ENCODE results near the gene PTCRA.
"Not testable (repeated sequence)": the region's sequence is repeated elsewhere in the genome, so short reads cannot be mapped to it uniquely, and the experiment has no call there.

Gene PTCRA, protein sequence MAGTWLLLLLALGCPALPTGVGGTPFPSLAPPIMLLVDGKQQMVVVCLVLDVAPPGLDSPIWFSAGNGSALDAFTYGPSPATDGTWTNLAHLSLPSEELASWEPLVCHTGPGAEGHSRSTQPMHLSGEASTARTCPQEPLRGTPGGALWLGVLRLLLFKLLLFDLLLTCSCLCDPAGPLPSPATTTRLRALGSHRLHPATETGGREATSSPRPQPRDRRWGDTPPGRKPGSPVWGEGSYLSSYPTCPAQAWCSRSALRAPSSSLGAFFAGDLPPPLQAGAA

DNA sequence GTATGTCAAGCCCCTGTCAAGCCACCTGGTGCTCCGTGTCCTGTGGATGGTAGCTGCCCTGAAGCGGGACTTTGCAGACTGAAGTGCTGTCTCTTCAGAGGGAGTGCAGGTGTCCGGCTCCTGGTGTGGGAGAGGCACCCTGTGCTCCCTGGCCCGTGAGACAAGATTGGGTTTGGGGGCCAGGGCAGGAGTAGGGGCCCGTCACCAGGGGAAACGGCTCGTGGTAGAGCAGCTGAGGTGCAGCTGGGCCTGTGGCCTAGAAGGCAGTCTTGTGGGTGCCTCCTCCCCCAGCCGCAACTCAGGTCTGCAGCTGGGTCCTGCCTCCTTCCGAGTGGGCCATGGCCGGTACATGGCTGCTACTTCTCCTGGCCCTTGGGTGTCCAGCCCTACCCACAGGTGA lies at the start of gene PTCRA:
Gene PTCRA (plus strand): TSS at position 322 of the 400 bp plus-strand sequence. CDS start 17 bp downstream, at position 339.
- DNase-seq: no peak

DNA sequence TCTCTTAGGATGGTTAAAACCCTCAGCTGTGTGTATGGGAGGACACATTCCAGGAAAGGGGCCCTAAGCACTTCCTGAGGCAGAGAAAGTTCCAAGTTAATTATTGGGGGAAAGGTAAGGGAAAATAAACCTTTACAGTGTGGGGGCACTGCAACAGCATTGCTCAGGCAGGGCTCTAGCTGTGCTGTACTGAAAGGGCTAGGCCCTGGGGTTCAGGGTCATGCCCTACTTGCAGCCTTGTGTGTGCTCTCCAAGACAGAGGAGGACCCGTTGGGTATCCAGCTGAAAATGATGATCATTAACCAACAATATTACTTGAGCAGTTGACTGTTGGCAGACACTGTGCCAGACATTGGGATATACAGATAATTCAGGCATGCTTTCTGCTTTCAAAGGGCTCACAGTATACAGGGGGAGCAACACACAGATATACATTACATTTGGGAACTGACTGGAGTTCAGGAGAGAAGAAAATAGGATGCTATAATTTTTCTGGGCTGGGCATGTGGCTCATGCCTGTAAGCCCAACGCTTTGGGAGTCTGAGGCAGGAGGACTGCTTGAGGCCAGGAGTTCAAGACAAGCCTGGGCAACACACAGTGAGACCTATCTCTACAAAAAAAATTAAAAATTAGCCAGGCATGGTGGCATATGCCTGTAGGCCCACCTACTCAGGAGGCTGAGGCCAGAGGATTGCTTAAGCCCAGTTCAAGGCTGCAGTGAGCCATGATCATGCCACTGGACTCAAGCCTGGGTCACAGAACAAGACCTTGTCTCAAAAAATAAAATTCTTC lies 45.5 kb upstream of the PTCRA start:
- no peak for DNase-seq

- DNase-seq: no peak
Observed at GRCh38 chr6:42871711-42872110, 44.1 kb upstream of the PTCRA start.

GRCh38 chr6:42873313-42873712 lies 42.5 kb upstream of the PTCRA start:
- no peak for DNase-seq

DNA sequence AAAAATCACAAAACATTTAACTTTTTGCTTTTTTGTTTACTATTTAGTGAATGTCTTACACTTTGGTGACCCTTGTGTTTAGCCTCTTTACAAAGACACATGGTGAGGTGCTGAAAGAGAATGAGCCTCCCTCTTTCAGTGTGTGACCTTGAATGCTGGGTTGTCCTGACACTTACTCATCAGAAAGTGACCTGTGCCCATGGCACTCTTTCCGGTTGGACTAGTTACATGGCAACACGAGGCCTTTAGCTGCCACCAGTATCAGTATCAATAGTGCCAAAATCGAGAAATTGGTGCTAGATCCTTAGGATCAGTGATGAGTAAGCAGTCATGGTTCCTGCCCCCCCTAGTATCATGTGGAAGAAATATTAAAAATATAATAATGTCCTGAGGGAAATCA lies 38.2 kb upstream of the PTCRA start:
- no peak for DNase-seq

DNA sequence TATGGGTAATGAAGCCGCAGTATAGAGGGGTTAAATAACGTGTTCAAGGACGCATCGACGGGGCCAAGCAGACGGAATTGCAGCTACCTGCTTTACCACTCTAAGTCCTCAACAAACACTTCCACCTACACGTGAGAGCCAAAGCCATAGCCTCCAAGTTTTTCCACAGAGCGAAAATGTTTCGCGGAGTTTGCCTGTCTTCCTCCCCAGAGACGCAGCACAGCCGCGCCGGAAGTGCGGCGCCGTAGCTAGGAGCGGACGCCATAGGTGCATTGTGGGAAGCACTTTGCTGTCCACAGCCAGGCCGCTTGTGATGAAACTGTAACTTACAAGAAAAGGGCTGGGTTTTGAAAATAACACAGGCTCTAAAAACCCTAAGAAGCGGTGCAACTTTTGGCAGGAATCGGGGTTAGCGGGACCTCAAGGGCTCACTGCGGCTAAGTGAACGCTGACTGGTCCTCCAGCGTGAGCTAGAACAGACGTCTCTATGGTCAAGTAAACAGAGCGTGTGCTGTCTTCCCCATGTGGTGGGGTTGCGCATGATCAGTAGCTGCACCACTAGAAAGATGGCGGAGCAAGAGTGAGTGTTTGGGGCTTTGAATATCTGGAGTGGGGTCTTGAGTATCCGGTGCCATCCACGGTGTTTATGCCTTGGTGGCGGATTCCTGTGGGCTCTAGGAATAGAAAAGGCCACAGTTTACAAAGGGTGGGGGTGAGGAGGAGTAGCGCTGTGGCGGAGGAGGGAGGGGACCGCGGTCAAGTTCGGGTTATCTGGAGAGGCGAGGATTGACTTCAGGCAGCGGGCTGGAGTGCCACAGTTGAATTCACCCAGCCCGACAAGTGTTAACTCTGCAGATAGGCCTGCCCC lies 36.2 kb upstream of the PTCRA start, which contains the start of gene RPL7L1:
Gene RPL7L1 (plus strand): TSS at position 245 of the 868 bp plus-strand sequence. CDS start 295 bp downstream, at position 540.
- peak; percentile 94 for DNase-seq

DNA sequence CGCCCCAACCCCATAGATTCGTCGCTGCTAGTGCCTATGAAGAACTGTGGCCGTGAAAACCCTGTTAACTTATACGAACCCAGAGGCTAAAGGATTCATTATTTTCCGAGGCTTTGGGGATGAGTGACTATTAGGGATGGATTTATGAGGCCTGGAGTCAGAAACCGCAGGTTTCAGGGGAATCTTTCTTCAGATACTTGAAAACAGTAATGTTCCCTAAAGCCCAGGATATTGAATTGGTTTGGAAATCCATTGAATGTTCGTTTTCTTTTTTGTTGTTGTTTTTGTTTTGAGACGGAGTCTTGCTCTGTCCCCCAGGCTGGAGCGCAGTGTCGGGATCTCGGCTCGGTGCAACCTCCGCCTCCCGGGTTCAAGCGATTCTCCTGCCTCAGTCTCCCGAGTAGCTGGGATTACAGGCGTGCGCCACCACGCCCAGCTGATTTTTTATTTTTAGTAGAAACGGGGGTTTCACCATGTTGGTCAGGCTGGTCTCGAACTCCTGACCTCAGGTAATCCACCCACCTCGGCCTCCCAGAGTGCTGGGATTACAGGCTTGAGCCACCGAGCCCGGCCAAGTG lies 35.5 kb upstream of the PTCRA start:
- DNase-seq: not testable (repeated sequence)

- not testable (repeated sequence) for DNase-seq
Observed at GRCh38 chr6:42880871-42881270, 35.0 kb upstream of the PTCRA start.

DNA sequence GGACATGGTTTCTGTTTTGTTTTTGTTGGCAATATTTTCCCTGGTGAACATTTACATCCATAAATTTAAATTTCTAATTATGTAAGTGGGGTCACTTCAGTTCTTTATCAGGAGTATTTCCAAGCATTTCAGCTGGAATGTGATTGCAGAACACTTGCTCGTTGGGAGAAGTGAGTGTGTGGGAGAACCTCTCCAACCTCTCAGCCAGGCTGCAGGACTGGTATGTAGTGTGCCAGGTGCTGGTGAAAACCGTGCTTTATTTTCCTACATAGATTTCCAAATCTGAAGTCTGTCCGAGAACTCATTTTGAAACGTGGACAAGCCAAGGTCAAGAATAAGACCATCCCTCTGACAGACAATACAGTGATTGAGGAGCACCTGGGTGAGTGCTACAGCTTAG lies 30.2 kb upstream of the PTCRA start:
- DNase-seq: no peak

DNA sequence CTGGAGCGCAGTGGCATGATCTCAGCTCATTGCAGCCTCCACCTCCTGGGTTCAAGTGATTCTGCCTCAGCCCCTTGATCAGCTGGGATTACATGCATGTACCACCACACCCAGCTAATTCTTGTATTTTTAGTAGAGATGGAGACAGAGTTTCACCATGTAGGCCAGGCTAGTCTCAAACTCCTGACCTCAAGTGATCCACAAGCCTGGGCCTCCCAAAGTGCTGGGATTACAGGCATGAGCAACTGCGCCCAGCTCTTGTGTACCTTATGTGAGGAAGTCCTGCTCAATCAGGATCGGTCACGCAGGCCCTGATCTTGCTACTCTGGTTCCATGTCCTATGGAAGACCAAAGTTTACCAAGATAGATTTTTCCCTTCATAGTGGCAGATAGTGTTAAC lies 27.7 kb upstream of the PTCRA start:
- DNase-seq: not testable (repeated sequence)

GRCh38 chr6:42889815-42890214 lies 26.0 kb upstream of the PTCRA start:
- DNase-seq: no peak

GRCh38 chr6:42890311-42891198 lies 25.3 kb upstream of the PTCRA start:
- peak; percentile 74 for DNase-seq

- DNase-seq: no peak
Observed at GRCh38 chr6:42891199-42891722, 24.6 kb upstream of the PTCRA start.

DNA sequence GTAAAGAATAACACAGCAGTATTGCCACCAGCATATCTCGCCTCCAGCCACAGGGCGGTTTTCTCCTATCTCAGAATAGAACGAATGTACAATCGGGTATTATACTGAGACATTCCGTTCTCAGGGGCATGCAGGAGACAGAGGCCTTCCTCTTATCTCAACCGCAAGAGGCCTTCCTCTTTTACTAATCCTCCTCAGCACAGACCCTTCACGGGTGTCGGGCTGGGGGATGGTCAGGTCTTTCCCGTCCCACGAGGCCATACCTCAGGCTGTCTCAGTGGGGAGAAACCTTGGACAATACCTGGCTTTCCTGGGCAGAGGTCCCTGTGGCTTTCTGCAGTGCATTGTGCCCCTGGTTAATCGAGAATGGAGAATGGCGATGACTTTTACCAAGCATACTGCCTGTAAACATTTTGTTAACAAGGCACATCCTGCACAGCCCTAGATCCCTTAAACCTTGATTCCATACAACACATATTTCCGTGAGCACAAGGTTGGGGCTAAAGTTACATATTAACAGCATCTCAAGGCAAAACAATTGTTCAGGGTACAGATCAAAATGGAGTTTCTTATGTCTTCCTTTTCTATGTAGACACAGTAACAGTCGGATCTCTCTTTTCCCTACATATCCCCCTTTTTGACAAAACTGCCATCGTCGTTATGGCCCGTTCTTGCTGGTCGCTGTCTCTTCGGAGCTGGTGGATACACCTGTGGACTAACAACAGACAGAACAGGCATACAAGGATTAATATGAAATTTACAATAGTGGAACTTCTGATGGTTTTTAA lies 21.6 kb upstream of the PTCRA start:
- not testable (repeated sequence) for DNase-seq

GRCh38 chr6:42896178-42896719 lies 19.6 kb upstream of the PTCRA start:
- DNase-seq: no peak

DNA sequence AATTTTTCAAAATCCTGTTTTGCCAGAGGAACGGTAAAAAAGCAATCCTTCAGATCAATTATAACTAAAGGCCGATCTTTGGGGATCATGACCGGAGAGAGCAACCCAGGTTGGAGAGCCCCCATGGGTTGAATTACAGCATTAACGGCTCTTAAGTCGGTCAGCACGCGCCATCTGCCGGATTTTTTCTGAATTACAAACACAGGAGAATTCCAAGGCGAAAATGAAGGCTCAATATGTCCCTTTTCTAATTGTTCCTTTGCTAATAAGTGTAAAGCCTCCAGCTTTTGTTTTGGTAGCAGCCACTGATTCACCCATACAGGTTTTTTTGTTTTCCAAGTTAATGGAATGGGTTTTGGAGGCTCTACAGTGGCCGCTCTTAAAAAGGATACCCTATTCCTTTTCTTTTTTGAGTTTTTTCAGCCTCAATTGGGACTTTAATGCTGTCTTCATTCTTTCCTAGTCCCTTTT lies 16.9 kb upstream of the PTCRA start:
- DNase-seq: peak; percentile 84

DNA sequence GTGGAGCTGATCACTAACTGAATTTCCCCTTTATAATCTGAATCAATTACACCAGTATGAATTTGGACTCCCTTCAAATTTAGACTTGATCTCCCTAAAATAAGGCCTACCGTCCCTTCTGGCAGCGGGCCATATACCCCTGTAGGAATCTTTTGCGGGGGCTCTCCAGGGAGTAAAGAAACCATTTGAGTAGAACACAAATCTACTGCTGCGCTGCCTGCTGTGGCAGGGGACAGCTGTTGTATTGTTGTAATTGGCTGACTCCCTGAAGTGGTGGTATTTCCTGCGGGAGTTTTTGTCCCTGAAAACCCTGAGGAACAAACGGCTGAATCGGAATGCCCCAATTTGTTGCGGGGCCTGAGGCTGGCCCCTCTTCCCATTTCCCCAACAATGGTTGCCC lies 16.0 kb upstream of the PTCRA start:
- DNase-seq: no peak

DNA sequence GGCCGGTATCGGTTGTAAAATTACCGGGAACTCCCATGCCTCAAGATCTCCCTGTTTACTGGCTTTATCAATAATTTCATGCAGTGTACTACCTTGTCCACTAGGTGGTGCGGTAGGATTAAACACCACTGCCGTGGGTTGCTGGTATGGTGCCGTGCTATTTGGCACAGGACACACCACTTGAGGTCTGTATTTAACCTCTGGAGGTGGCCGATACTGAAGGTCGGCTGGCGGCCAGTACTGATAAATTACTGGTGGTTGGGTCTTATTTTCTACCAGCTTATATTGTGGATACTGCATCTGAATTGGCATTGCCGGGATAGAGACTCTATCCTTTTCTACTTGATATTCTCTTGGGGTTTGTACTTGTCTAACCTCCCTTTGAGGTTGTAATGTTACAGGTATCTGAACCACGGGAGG lies 14.3 kb upstream of the PTCRA start:
- DNase-seq: peak; percentile 60

DNA sequence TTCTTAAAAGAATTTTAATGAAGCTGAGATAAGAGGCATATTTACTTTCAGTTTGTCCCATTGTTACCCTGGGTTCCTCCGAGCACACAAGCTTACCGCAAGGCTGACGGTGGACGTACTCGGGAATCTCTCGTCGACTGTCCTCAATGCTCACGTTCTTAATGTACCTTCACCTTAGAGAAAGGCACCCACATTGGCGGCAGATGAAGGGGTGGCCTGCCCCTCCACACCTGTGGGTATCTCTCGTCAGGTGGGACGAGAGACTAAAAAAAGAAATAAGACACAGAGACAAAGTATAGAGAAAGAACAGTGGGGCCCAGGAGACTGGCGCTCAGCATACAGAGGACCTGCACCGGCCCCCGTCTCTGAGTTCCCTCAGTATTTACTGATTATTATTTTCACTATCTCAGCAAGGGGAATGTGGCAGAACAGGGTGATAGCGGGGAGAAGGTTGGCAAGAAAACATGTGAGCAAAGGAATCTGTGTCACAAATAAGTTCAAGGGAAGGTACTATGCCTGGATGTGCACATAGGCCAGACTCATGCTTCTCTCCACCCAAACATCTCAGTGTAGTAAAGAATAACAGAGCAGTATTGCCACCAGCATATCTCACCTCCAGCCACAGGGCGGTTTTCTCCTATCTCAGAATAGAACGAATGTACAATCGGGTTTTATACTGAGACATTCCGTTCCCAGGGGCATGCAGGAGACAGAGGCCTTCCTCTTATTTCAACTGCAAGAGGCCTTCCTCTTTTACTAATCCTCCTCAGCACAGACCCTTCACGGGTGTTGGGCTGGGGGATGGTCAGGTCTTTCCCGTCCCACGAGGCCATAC lies 13.2 kb upstream of the PTCRA start:
- not testable (repeated sequence) for DNase-seq
